HepG2 (cell line): ENCODE measurements around the gene MTRFR. TPM values are rescaled to one million over a fixed set of nuclear protein-coding genes. Genes with fewer than 3 reads are reported as not detected.

Experiments
- ATAC-seq: fragments of 200-7000 bp; cut with Tn5 transposase; 3 replicates; pipeline ENCODE4 v1.9.1; 2020; ENCODE audit warnings: mild to moderate bottlenecking, moderate library complexity
- BruUV-seq: library from RNA; stranded (reverse); fragments of 400-500 nt; replicated peaks from 2 replicates; lab custom pipeline; 2021; lab: Mats Ljungman, UMichigan
- CTCF ChIA-PET: fragments of 300-600 bp; formaldehyde crosslinking; extraction: SDS; loops from one replicate; lab custom pipeline; 2021; ENCODE audit warnings: low total read pairs, inconsistent platforms, low intra/inter-chr PET ratio; lab: Yijun Ruan, JAX
- POLR2A ChIA-PET: fragments of 350-600 bp; sonication (Branson Sonifier 250); formaldehyde crosslinking; loops from one replicate; lab custom pipeline; 2020; ENCODE audit warnings: antibody characterized with exemption, inconsistent platforms; lab: Yijun Ruan, JAX
- DNase-seq: peaks from one replicate; pipeline ENCODE4 v3.0.0-alpha.2; 2015; ENCODE audit warnings: low spot score
- FAIRE-seq: peaks from 3 replicates; lab custom pipeline; 2011; peaks lifted over from hg19 to GRCh38; lab: Jason Lieb, UNC
- H2AFZ ChIP-seq: one replicate; pipeline ENCODE4 v1.6.1; 2011; ENCODE audit warnings: low read length, inconsistent platforms
- H3K27ac ChIP-seq: fragments of 300-600 bp; 3 replicates; pipeline ENCODE4 v1.8.0; 2011; ENCODE audit warnings: mixed run types, mild to moderate bottlenecking, mixed read lengths, low read length, inconsistent platforms; ENCODE audit not compliant: insufficient read depth; ENCODE audit errors: extremely low read length
- H3K27me3 ChIP-seq, 2 experiments: fragments of 200-600 bp in 1 of 2; 2 replicates in 1 of 2; 3 replicates in 1 of 2; pipeline versions ENCODE4 v1.6.0 to v1.8.0; 2011; ENCODE audit warnings: low read length in 2 of 2, mild to moderate bottlenecking in 2 of 2, moderate library complexity in 2 of 2, inconsistent platforms in 1 of 2; ENCODE audit not compliant: insufficient read depth in 2 of 2, control insufficient read depth in 1 of 2
- H3K36me3 ChIP-seq, 2 experiments: fragments of 200-600 bp in 1 of 2; replicated peaks in 1 of 2; 2 replicates in 1 of 2; 3 replicates in 1 of 2; pipeline versions ENCODE4 v1.5.1 to v1.8.0; 2011; ENCODE audit warnings: low read length in 2 of 2, inconsistent platforms in 1 of 2; ENCODE audit not compliant: insufficient read depth in 2 of 2, control insufficient read depth in 1 of 2
- H3K4me1 ChIP-seq: 2 replicates; pipeline ENCODE4 v1.5.1; 2012; ENCODE audit warnings: low read length, inconsistent platforms; ENCODE audit not compliant: insufficient read depth
- H3K4me2 ChIP-seq: 2 replicates; pipeline ENCODE4 v1.6.0; 2011; ENCODE audit warnings: low read depth, low read length, inconsistent platforms
- H3K4me3 ChIP-seq, 3 experiments: fragments of 200-600 bp in 1 of 3; sonication (generic), shearing (Covaris generic) in 1 of 3; replicated peaks in 1 of 3; 2 replicates each; pipeline ENCODE4 v1.5.1; 2011 to 2016; ENCODE audit warnings: low read length in 3 of 3, inconsistent platforms in 2 of 3, low read depth in 2 of 3, mild to moderate bottlenecking in 2 of 3, control low read depth in 1 of 3, mixed read lengths in 1 of 3; ENCODE audit not compliant: insufficient read depth in 1 of 3
- H3K79me2 ChIP-seq: one replicate; pipeline ENCODE4 v1.6.1; 2011; ENCODE audit warnings: low read length, inconsistent platforms; ENCODE audit not compliant: insufficient read depth
- H3K9ac ChIP-seq: 2 replicates; pipeline ENCODE4 v1.6.0; 2011; ENCODE audit warnings: mild to moderate bottlenecking, low read depth, low read length, inconsistent platforms; ENCODE audit not compliant: insufficient read depth
- H3K9me3 ChIP-seq: 2 replicates; pipeline ENCODE4 v1.5.1; 2012; ENCODE audit warnings: mild to moderate bottlenecking, low read length
- H4K20me1 ChIP-seq: 2 replicates; pipeline ENCODE4 v1.6.0; 2011; ENCODE audit warnings: inconsistent platforms, mild to moderate bottlenecking, low read length, moderate library complexity; ENCODE audit not compliant: insufficient read depth
- ATM ChIP-seq: fragments of 450-650 bp; IDR thresholded peaks from 2 replicates; pipeline ENCODE4 v1.7.1; 2017; ENCODE audit warnings: mild to moderate bottlenecking, borderline replicate concordance
- HIVEP1 ChIP-seq: sonication (generic); formaldehyde crosslinking; IDR thresholded peaks from 2 replicates; pipeline ENCODE4 v1.4.0; 2020; ENCODE audit warnings: mild to moderate bottlenecking, missing genetic modification reagents
- HOXA7 ChIP-seq: sonication (generic); formaldehyde crosslinking; IDR thresholded peaks from 2 replicates; pipeline ENCODE4 v1.8.1; 2022; ENCODE audit warnings: mild to moderate bottlenecking, missing genetic modification reagents, moderate library complexity
- IRF2 ChIP-seq: IDR thresholded peaks from 2 replicates; pipeline ENCODE4 v1.6.1; 2018; ENCODE audit warnings: missing genetic modification reagents, missing compliant biosample characterization
- JARID2 ChIP-seq: sonication (generic); formaldehyde crosslinking; IDR thresholded peaks from 2 replicates; pipeline ENCODE4 v1.8.1; 2023; ENCODE audit warnings: missing genetic modification reagents, inconsistent platforms; ENCODE audit not compliant: insufficient replicate concordance
- MED1 ChIP-seq: sonication (generic); formaldehyde crosslinking; IDR thresholded peaks from 2 replicates; pipeline ENCODE4 v1.4.0; 2020; ENCODE audit warnings: missing genetic modification reagents
- PAXIP1 ChIP-seq: sonication (generic); formaldehyde crosslinking; conservative IDR thresholded peaks from 2 replicates; pipeline ENCODE4 v1.4.0; 2020; ENCODE audit warnings: mild to moderate bottlenecking, missing genetic modification reagents, moderate library complexity
- SIX1 ChIP-seq: sonication (generic); formaldehyde crosslinking; IDR thresholded peaks from 2 replicates; pipeline ENCODE4 v1.4.0; 2020; ENCODE audit warnings: missing genetic modification reagents, borderline replicate concordance
- ZMYM4 ChIP-seq: sonication (generic); formaldehyde crosslinking; IDR thresholded peaks from 2 replicates; pipeline ENCODE4 v1.8.1; 2023; ENCODE audit warnings: mild to moderate bottlenecking, missing genetic modification reagents
- ZNF10 ChIP-seq: sonication (generic); formaldehyde crosslinking; IDR thresholded peaks from 2 replicates; pipeline ENCODE4 v1.4.0; 2020; ENCODE audit warnings: mild to moderate bottlenecking, low read depth, missing genetic modification reagents, borderline replicate concordance
- ZNF367 ChIP-seq: sonication (generic); formaldehyde crosslinking; IDR thresholded peaks from 2 replicates; pipeline ENCODE4 v1.4.0; 2020; ENCODE audit warnings: missing genetic modification reagents, borderline replicate concordance
- ZNF556 ChIP-seq: sonication (generic); formaldehyde crosslinking; IDR thresholded peaks from 2 replicates; pipeline ENCODE4 v1.4.0; 2020; ENCODE audit warnings: mild to moderate bottlenecking, missing genetic modification reagents, borderline replicate concordance
- ZNF749 ChIP-seq: sonication (generic); formaldehyde crosslinking; IDR thresholded peaks from 2 replicates; pipeline ENCODE4 v1.8.0; 2022; ENCODE audit warnings: mild to moderate bottlenecking, missing genetic modification reagents, moderate library complexity, borderline replicate concordance
- ZNF878 ChIP-seq: sonication (generic); formaldehyde crosslinking; IDR thresholded peaks from 2 replicates; pipeline ENCODE4 v1.8.1; 2023; ENCODE audit warnings: mild to moderate bottlenecking, missing genetic modification reagents, moderate library complexity
- WGBS: methylation state at CpG from one replicate; pipeline ENCODE4 v1.1.6; 2017; ENCODE audit warnings: low lambda C conversion rate; 5-methylcytosine and 5-hydroxymethylcytosine counted together
- in situ Hi-C: cut with HindIII; loops from 2 replicates; pipeline ENCODE4 v1.10.0; 2017; ENCODE audit warnings: low pct_unique_long_range_greater_than_20kb; ENCODE audit not compliant: extremely low pct_ligation_motif_present
- intact Hi-C: fragments of 100-400 bp; cut with micrococcal nuclease; formaldehyde crosslinking; loops from one replicate; pipeline ENCODE4 v1.10.0; 2022; ENCODE audit not compliant: unreplicated experiment
- polyA plus RNA-seq, 8 experiments: library from polyadenylated mRNA; depleted of rRNA in 3 of 8; stranded (reverse) in 7 of 8; unstranded in 1 of 8; fragments of >200 nt; fragmentation: Illumina TruSeq in 4 of 8; extraction: Trizol in 4 of 8; gene quantifications; 2 replicates each; pipeline versions ENCODE4 v1.2.1 to v1.2.3, GENCODE V29; 2011 to 2016; ENCODE audit warnings: low read depth in 4 of 8, missing spikeins in 1 of 8, mixed read lengths in 1 of 8; ENCODE audit not compliant: insufficient read depth in 1 of 8
- total RNA-seq, 5 experiments: library from RNA; depleted of rRNA; stranded (reverse); fragments of >200 nt; fragmentation: Illumina TruSeq; extraction: Trizol; gene quantifications; 2 replicates each; pipeline ENCODE4 v1.2.3, GENCODE V29; 2016; ENCODE audit warnings: low read depth in 1 of 5
- TF ChIP-seq, protein P1 (sequence below): sonication (generic); formaldehyde crosslinking; IDR thresholded peaks from 2 replicates; pipeline ENCODE4 v1.4.0; 2020; ENCODE audit warnings: low read depth, mild to moderate bottlenecking, missing genetic modification reagents
- TF ChIP-seq, protein P2 (sequence below): sonication (generic); formaldehyde crosslinking; IDR thresholded peaks from 2 replicates; pipeline ENCODE4 v1.8.0; 2022; ENCODE audit warnings: mild to moderate bottlenecking, missing genetic modification reagents, borderline replicate concordance
- TF ChIP-seq, protein P3 (sequence below): sonication (generic); formaldehyde crosslinking; IDR thresholded peaks from 2 replicates; pipeline ENCODE4 v1.5.0; 2020; ENCODE audit warnings: missing genetic modification reagents

The MTRFR gene
- total and polyA plus RNA-seq, 2 of the 13 experiments (the other 11 are each of a cell fraction or from before 2014, with no cell fraction given): 7.1 to 9.9 TPM

GRCh38 chr12:123199936-123200335 is 33.3 kb upstream of the MTRFR start (continued):
- TF ChIP-seq, protein P1, sequence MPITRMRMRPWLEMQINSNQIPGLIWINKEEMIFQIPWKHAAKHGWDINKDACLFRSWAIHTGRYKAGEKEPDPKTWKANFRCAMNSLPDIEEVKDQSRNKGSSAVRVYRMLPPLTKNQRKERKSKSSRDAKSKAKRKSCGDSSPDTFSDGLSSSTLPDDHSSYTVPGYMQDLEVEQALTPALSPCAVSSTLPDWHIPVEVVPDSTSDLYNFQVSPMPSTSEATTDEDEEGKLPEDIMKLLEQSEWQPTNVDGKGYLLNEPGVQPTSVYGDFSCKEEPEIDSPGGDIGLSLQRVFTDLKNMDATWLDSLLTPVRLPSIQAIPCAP (CRISPR knock-in tag): no peak
- TF ChIP-seq JARID2 (no peak), SIX1 (no peak), HOXA7 (CRISPR knock-in tag) (no peak), PAXIP1 (CRISPR knock-in tag) (no peak)
- TF ChIP-seq, protein P2, sequence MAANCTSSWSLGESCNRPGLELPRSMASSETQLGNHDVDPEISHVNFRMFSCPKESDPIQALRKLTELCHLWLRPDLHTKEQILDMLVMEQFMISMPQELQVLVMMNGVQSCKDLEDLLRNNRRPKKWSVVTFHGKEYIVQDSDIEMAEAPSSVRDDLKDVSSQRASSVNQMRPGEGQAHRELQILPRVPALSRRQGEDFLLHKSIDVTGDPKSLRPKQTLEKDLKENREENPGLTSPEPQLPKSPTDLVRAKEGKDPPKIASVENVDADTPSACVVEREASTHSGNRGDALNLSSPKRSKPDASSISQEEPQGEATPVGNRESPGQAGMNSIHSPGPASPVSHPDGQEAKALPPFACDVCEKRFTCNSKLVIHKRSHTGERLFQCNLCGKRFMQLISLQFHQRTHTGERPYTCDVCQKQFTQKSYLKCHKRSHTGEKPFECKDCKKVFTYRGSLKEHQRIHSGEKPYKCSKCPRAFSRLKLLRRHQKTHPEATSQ (CRISPR knock-in tag): no peak

- 97% methylated on average over 7 of the region's 7 CpGs for WGBS
- DNase-seq (no peak), ATAC-seq (no peak), FAIRE-seq (no peak)
- ChIA-PET CTCF (no interaction called here), POLR2A (no interaction called here)
- Histone ChIP-seq H4K20me1 (no peaks in the 10 kb centered on the region), H3K27ac (no peak overlapping the region), H2AFZ (no peak overlapping the region), H3K9me3 (no peaks in the 10 kb centered on the region), H3K79me2 (no peaks in the 10 kb centered on the region), H3K4me2 (no peak overlapping the region), H3K4me1 (no peaks in the 10 kb centered on the region), H3K36me3 (peaks cover 8 to 59% of the 10 kb centered on the region in 2 experiments), H3K9ac (no peak overlapping the region), H3K4me3 (no peak overlapping the region), H3K27me3 (no peaks in the 10 kb centered on the region; a peak in 1 of 5 replicates)
- BruUV-seq: no TSS peak
- in situ Hi-C loops (no loop called here), intact Hi-C loops (no loop called here)
- TF ChIP-seq IRF2 (CRISPR knock-in tag) (no peak), ZNF556 (CRISPR knock-in tag) (no peak), ZNF749 (CRISPR knock-in tag) (no peak), ZNF367 (CRISPR knock-in tag) (no peak), HIVEP1 (CRISPR knock-in tag) (no peak), MED1 (CRISPR knock-in tag) (no peak), ZMYM4 (CRISPR knock-in tag) (no peak), ATM (no peak), ZNF10 (CRISPR knock-in tag) (no peak), ZNF878 (CRISPR knock-in tag) (no peak)
- TF ChIP-seq, protein P3, sequence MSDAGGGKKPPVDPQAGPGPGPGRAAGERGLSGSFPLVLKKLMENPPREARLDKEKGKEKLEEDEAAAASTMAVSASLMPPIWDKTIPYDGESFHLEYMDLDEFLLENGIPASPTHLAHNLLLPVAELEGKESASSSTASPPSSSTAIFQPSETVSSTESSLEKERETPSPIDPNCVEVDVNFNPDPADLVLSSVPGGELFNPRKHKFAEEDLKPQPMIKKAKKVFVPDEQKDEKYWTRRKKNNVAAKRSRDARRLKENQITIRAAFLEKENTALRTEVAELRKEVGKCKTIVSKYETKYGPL (CRISPR knock-in tag): no peak
Observed at GRCh38 chr12:123200414-123200813, 32.8 kb upstream of the MTRFR start.
